Activated T-helper 1 cell treated with anti-CD3 and anti-CD28 coated beads, Interleukin-12 subunit alpha, Interleukin-12 subunit beta, Interleukin-2, Interleukin-4 antibody, amounts not matched to agents 30 ng/mL and 10 ng/mL and 1 ng/mL, durations not matched to agents 14 hours and 24 hours and 36 hours (primary cell): Measurements from ENCODE around the gene LRP4. TPM values are rescaled to one million over a fixed set of nuclear protein-coding genes. Genes with fewer than 3 reads are reported as not detected.

ENCODE experiments used
- DNase-seq: peaks from one replicate; pipeline ENCODE4 v3.0.0; 2021; ENCODE audit warnings: low spot score
- H3K27ac Mint-ChIP-seq: one replicate; pipeline ENCODE4 v1.8.0; 2021; ENCODE audit warnings: mild to moderate bottlenecking, mixed read lengths
- H3K27me3 Mint-ChIP-seq: one replicate; pipeline ENCODE4 v1.8.0; 2022; ENCODE audit warnings: mild to moderate bottlenecking, moderate library complexity, mixed read lengths; ENCODE audit not compliant: insufficient read depth
- H3K36me3 Mint-ChIP-seq: one replicate; pipeline ENCODE4 v1.8.0; 2021; ENCODE audit warnings: low read depth, mixed read lengths
- H3K4me1 Mint-ChIP-seq: one replicate; pipeline ENCODE4 v1.8.0; 2021; ENCODE audit warnings: low read depth, mixed read lengths
- H3K4me3 Mint-ChIP-seq: one replicate; pipeline ENCODE4 v1.8.0; 2021; ENCODE audit warnings: mild to moderate bottlenecking, moderate library complexity, mixed read lengths
- H3K9me3 Mint-ChIP-seq: one replicate; pipeline ENCODE4 v1.8.0; 2021; ENCODE audit warnings: mixed read lengths
- intact Hi-C: fragments of 100-400 bp; cut with micrococcal nuclease; formaldehyde crosslinking; loops from one replicate; pipeline ENCODE4 v1.15.1; 2024
- total RNA-seq: library from RNA; stranded (reverse); gene quantifications from 2 replicates; pipeline ENCODE4 v1.2.3, GENCODE V29; 2022

LRP4 gene
- total RNA-seq, 1 donor from 2014 or later = 0.08 TPM

- no peak for DNase-seq
- Mint-ChIP-seq H3K27me3 (peaks cover 11% of the 10 kb centered on the region), H3K36me3 (no peaks in the 10 kb centered on the region), H3K4me3 (no peak overlapping the region), H3K27ac (no peak overlapping the region), H3K9me3 (no peaks in the 10 kb centered on the region), H3K4me1 (no peaks in the 10 kb centered on the region)
- intact Hi-C loops = no loop called here
Measured at GRCh38 chr11:46874586-46874985, 43.8 kb downstream of the LRP4 start.

- Mint-ChIP-seq H3K36me3 (no peaks in the 10 kb centered on the region), H3K4me1 (no peaks in the 10 kb centered on the region), H3K27me3 (peaks cover 27% of the 10 kb centered on the region), H3K4me3 (no peak overlapping the region), H3K27ac (no peak overlapping the region), H3K9me3 (no peaks in the 10 kb centered on the region)
- intact Hi-C loops = no loop called here
- DNase-seq = no peak
Measured at GRCh38 chr11:46868912-46869311, 49.4 kb downstream of the LRP4 start.

GRCh38 chr11:46865340-46865739, 53.0 kb downstream of the LRP4 start:
- DNase-seq = no peak
- H3K36me3 Mint-ChIP-seq = no peaks in the 10 kb centered on the region
- no peaks in the 10 kb centered on the region for H3K9me3 Mint-ChIP-seq
- no peaks in the 10 kb centered on the region for H3K4me1 Mint-ChIP-seq
- H3K4me3 Mint-ChIP-seq = no peak overlapping the region
- H3K27ac Mint-ChIP-seq = no peak overlapping the region
- intact Hi-C loops = no loop called here
- peaks cover 26% of the 10 kb centered on the region for H3K27me3 Mint-ChIP-seq

- no peak overlapping the region for H3K4me3 Mint-ChIP-seq
- H3K27me3 Mint-ChIP-seq = peaks cover 11% of the 10 kb centered on the region
- no peaks in the 10 kb centered on the region for H3K4me1 Mint-ChIP-seq
- intact Hi-C loops = no loop called here
- H3K36me3 Mint-ChIP-seq = no peaks in the 10 kb centered on the region
- no peak overlapping the region for H3K27ac Mint-ChIP-seq
- DNase-seq = no peak
- no peaks in the 10 kb centered on the region for H3K9me3 Mint-ChIP-seq
Measured at GRCh38 chr11:46860218-46860617, 58.1 kb downstream of the LRP4 start.

GRCh38 chr11:46858920-46859546, 59.3 kb downstream of the LRP4 start:
- Mint-ChIP-seq H3K36me3 (no peaks in the 10 kb centered on the region), H3K4me1 (no peaks in the 10 kb centered on the region), H3K27ac (no peak overlapping the region), H3K9me3 (no peaks in the 10 kb centered on the region), H3K27me3 (peaks cover 7% of the 10 kb centered on the region), H3K4me3 (no peak overlapping the region)
- intact Hi-C loops = no loop called here
- DNase-seq = no peak

GRCh38 chr11:46857666-46858065, 60.7 kb downstream of the LRP4 start:
- H3K9me3 Mint-ChIP-seq = no peaks in the 10 kb centered on the region
- intact Hi-C loops = no loop called here

GRCh38 chr11:46856605-46857343, 61.6 kb downstream of the LRP4 start:
- intact Hi-C loops = no loop called here
- H3K4me3 Mint-ChIP-seq = no peak overlapping the region
- no peak overlapping the region for H3K27ac Mint-ChIP-seq
- no peaks in the 10 kb centered on the region for H3K36me3 Mint-ChIP-seq
- H3K27me3 Mint-ChIP-seq = peaks cover 5% of the 10 kb centered on the region
- H3K9me3 Mint-ChIP-seq = no peaks in the 10 kb centered on the region
- no peak for DNase-seq
- H3K4me1 Mint-ChIP-seq = no peaks in the 10 kb centered on the region

More at GRCh38 chr11:46857666-46858065, 60.7 kb downstream of the LRP4 start:
- H3K27me3 Mint-ChIP-seq = peaks cover 5% of the 10 kb centered on the region
- no peaks in the 10 kb centered on the region for H3K4me1 Mint-ChIP-seq
- no peak overlapping the region for H3K27ac Mint-ChIP-seq
- H3K4me3 Mint-ChIP-seq = no peak overlapping the region
- H3K36me3 Mint-ChIP-seq = no peaks in the 10 kb centered on the region
- DNase-seq = no peak

GRCh38 chr11:46855863-46856262, 62.5 kb downstream of the LRP4 start:
- Mint-ChIP-seq H3K36me3 (no peaks in the 10 kb centered on the region), H3K27ac (no peak overlapping the region), H3K9me3 (no peaks in the 10 kb centered on the region), H3K4me3 (no peak overlapping the region), H3K27me3 (peaks cover 5% of the 10 kb centered on the region), H3K4me1 (no peaks in the 10 kb centered on the region)
- intact Hi-C loops = no loop called here
- DNase-seq = no peak

- Mint-ChIP-seq H3K4me3 (no peak overlapping the region), H3K4me1 (no peaks in the 10 kb centered on the region), H3K9me3 (no peaks in the 10 kb centered on the region), H3K27me3 (peaks cover 3% of the 10 kb centered on the region), H3K27ac (no peak overlapping the region), H3K36me3 (no peaks in the 10 kb centered on the region)
- intact Hi-C loops = no loop called here
- no peak for DNase-seq
Measured at GRCh38 chr11:46855167-46855566, 63.2 kb downstream of the LRP4 start.

GRCh38 chr11:46850829-46851380, 67.4 kb downstream of the LRP4 start:
- intact Hi-C loops = no loop called here
- Mint-ChIP-seq H3K4me3 (no peak overlapping the region), H3K27me3 (peaks cover 4% of the 10 kb centered on the region), H3K4me1 (peaks cover 10% of the 10 kb centered on the region), H3K36me3 (peaks cover 4% of the 10 kb centered on the region), H3K9me3 (no peaks in the 10 kb centered on the region), H3K27ac (no peak overlapping the region)
- no peak for DNase-seq

- H3K9me3 Mint-ChIP-seq = no peaks in the 10 kb centered on the region
- peaks cover 19% of the 10 kb centered on the region for H3K4me1 Mint-ChIP-seq
- no peak overlapping the region for H3K4me3 Mint-ChIP-seq
- peaks cover 4% of the 10 kb centered on the region for H3K27me3 Mint-ChIP-seq
- H3K27ac Mint-ChIP-seq = no peak overlapping the region
- peaks cover 8% of the 10 kb centered on the region for H3K36me3 Mint-ChIP-seq
- intact Hi-C loops = loop anchor here (5.0 kb wide), 1 partner anchor 578 kb away; the partner anchor contains the start of gene PSMC3
- DNase-seq = no peak
Measured at GRCh38 chr11:46849631-46850030, 68.7 kb downstream of the LRP4 start.

- Mint-ChIP-seq H3K27ac (peak overlapping the region; percentile 98), H3K4me3 (peak overlapping the region; percentile 98), H3K27me3 (peaks cover 4% of the 10 kb centered on the region), H3K4me1 (peaks cover 41% of the 10 kb centered on the region), H3K36me3 (peaks cover 13% of the 10 kb centered on the region), H3K9me3 (no peaks in the 10 kb centered on the region)
- DNase-seq = no peak
- intact Hi-C loops = loop anchor here (1.0 to 5.0 kb wide), 7 partner anchors 20 to 581 kb away; partner anchors contain the start of genes ARHGAP1, ATG13, CSTPP1 and DDB2
Measured at GRCh38 chr11:46846510-46846830, 71.9 kb downstream of the LRP4 start.
